Type B pancreatic cell (in vitro differentiated cells): ENCODE measurements around the gene PSMC3. TPM values are rescaled to one million over a fixed set of nuclear protein-coding genes. Genes with fewer than 3 reads are reported as not detected.

ENCODE experiments used
- DNase-seq: peaks from one replicate; pipeline ENCODE4 v3.0.0; 2021; ENCODE audit warnings: mixed read lengths; ENCODE audit not compliant: unreplicated experiment; ENCODE audit errors: extremely low spot score
- H3K27ac Mint-ChIP-seq: 2 replicates; pipeline ENCODE4 v1.8.0; 2021; ENCODE audit warnings: mild to moderate bottlenecking, mixed read lengths
- H3K27me3 Mint-ChIP-seq: 2 replicates; pipeline ENCODE4 v1.8.0; 2021; ENCODE audit warnings: mixed read lengths
- H3K36me3 Mint-ChIP-seq: 2 replicates; pipeline ENCODE4 v1.8.0; 2021; ENCODE audit warnings: mixed read lengths
- H3K4me1 Mint-ChIP-seq: one replicate; pipeline ENCODE4 v1.8.0; 2021; ENCODE audit warnings: mixed read lengths; ENCODE audit not compliant: unreplicated experiment
- H3K4me3 Mint-ChIP-seq: 2 replicates; pipeline ENCODE4 v1.8.0; 2021; ENCODE audit warnings: mild to moderate bottlenecking, mixed read lengths
- H3K9me3 Mint-ChIP-seq: 2 replicates; pipeline ENCODE4 v1.8.0; 2021; ENCODE audit warnings: mixed read lengths
- CTCF ChIP-seq: fragments of 200-600 bp; sonication (generic); conservative IDR thresholded peaks from 2 replicates; pipeline ENCODE4 v1.5.0; 2021; ENCODE audit warnings: antibody characterized with exemption, mild to moderate bottlenecking
- total RNA-seq: library from RNA; stranded (reverse); gene quantifications from 2 replicates; pipeline ENCODE4 v1.2.1, GENCODE V29; 2021; ENCODE audit warnings: low replicate concordance

Gene PSMC3
- total RNA-seq, 1 donor from 2014 or later = 141 TPM

GRCh38 chr11:47400768-47401279 is 25.4 kb downstream of the PSMC3 start:
- H3K9me3 Mint-ChIP-seq = no peaks in the 10 kb centered on the region
- peak overlapping the region; percentile 84 for H3K27ac Mint-ChIP-seq
- H3K36me3 Mint-ChIP-seq = no peaks in the 10 kb centered on the region
- H3K27me3 Mint-ChIP-seq = no peaks in the 10 kb centered on the region
- TF ChIP-seq CTCF = no peak
- peaks cover 9% of the 10 kb centered on the region for H3K4me1 Mint-ChIP-seq
- peak overlapping the region; percentile 81 for H3K4me3 Mint-ChIP-seq
- no peak for DNase-seq

- peaks cover 9% of the 10 kb centered on the region for H3K4me1 Mint-ChIP-seq
- H3K36me3 Mint-ChIP-seq = no peaks in the 10 kb centered on the region
- H3K4me3 Mint-ChIP-seq = peak overlapping the region; percentile 81
- no peaks in the 10 kb centered on the region for H3K27me3 Mint-ChIP-seq
- no peak for DNase-seq
- H3K27ac Mint-ChIP-seq = peak overlapping the region; percentile 84
- TF ChIP-seq CTCF = no peak
- H3K9me3 Mint-ChIP-seq = no peaks in the 10 kb centered on the region
Measured at GRCh38 chr11:47399860-47400767, 26.1 kb downstream of the PSMC3 start.

GRCh38 chr11:47398551-47398950 is 27.7 kb downstream of the PSMC3 start:
- TF ChIP-seq CTCF = no peak
- Mint-ChIP-seq H3K4me1 (peaks cover 9% of the 10 kb centered on the region), H3K4me3 (no peak overlapping the region), H3K9me3 (no peaks in the 10 kb centered on the region), H3K36me3 (no peaks in the 10 kb centered on the region), H3K27me3 (no peaks in the 10 kb centered on the region), H3K27ac (no peak overlapping the region)
- no peak for DNase-seq

- Mint-ChIP-seq H3K27me3 (no peaks in the 10 kb centered on the region), H3K27ac (no peak overlapping the region), H3K9me3 (no peaks in the 10 kb centered on the region), H3K36me3 (no peaks in the 10 kb centered on the region), H3K4me1 (peaks cover 9% of the 10 kb centered on the region), H3K4me3 (peak overlapping the region; percentile 27)
- DNase-seq = no peak
- TF ChIP-seq CTCF = no peak
Measured at GRCh38 chr11:47398011-47398410, 28.2 kb downstream of the PSMC3 start.

- H3K27ac Mint-ChIP-seq = no peak overlapping the region
- no peaks in the 10 kb centered on the region for H3K36me3 Mint-ChIP-seq
- no peak overlapping the region for H3K4me3 Mint-ChIP-seq
- no peak for DNase-seq
- TF ChIP-seq CTCF = no peak
- H3K27me3 Mint-ChIP-seq = no peaks in the 10 kb centered on the region
- peaks cover 8% of the 10 kb centered on the region for H3K4me1 Mint-ChIP-seq
- no peaks in the 10 kb centered on the region for H3K9me3 Mint-ChIP-seq
Measured at GRCh38 chr11:47396049-47396320, 30.3 kb downstream of the PSMC3 start.
